ENCODE results near the gene MOV10. TPM values are rescaled to one million over a fixed set of nuclear protein-coding genes. Genes with fewer than 3 reads are reported as not detected.

Gene MOV10
- total RNA-seq, 2 donors from 2014 or later, result 113 to 124 TPM

DNA sequence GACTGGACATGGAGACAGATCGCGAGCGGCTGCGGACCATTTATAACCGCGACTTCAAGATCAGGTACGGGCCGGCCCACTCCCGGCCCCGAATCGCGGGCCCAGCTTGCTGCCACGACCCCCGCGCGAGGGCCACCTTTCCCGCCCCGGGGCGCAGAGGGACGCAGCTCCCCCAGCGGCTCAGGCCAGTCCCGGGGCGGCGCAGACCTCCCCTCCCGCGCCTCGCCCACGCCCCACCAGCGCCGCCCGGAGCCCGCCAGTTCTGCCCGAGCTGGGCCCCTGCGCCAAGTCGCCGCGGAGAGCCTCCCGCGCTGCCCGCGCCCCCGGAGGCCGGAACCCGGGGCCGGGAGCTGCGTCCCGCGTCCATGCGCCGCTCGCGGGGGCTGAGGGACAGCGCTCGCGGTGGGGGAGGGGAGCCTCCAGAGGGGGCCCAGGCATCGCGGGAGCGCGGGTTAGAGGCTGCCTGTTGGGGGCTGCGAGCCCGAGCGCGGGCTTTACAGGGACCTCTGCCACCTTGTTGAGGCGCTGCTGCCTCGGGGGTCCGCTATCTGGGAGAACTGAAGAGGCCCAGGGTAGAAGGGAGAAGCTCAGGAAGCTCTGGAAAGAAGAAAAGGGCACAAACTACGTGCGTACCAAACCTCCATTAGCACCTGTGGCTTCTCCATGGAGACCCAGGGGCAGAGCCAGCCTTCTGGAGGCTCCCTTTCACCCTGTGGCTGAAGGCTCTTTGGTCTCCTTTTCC, 698 bp downstream of the MOV10 start:
- Mint-ChIP-seq H3K27ac (peak overlapping the region; percentile 93), H3K36me3 (ENCODE audit: low read depth) (peaks cover 30% of the 10 kb centered on the region), H3K9me3 (peaks cover 3% of the 10 kb centered on the region), H3K4me3 (peak overlapping the region; percentile 93), H3K4me1 (peaks cover 28% of the 10 kb centered on the region), H3K27me3 (ENCODE audit: insufficient read depth) (peaks cover 14% of the 10 kb centered on the region)
- 0% methylated on average over 68 of the region's 68 CpGs; no CpG with 5 or more reads in 1 of the 2 experiments for WGBS, 2 experiments (ENCODE audit: insufficient coverage in 1 of 2, insufficient read length in 1 of 2)
- H3K9ac ChIP-seq (ENCODE audit: extremely low read depth, low read length, poor library complexity, severe bottlenecking), result peak overlapping the region; percentile 82
- H3K27ac ChIP-seq (ENCODE audit: low read depth, low read length), result no peak overlapping the region
- TF ChIP-seq, protein P1, sequence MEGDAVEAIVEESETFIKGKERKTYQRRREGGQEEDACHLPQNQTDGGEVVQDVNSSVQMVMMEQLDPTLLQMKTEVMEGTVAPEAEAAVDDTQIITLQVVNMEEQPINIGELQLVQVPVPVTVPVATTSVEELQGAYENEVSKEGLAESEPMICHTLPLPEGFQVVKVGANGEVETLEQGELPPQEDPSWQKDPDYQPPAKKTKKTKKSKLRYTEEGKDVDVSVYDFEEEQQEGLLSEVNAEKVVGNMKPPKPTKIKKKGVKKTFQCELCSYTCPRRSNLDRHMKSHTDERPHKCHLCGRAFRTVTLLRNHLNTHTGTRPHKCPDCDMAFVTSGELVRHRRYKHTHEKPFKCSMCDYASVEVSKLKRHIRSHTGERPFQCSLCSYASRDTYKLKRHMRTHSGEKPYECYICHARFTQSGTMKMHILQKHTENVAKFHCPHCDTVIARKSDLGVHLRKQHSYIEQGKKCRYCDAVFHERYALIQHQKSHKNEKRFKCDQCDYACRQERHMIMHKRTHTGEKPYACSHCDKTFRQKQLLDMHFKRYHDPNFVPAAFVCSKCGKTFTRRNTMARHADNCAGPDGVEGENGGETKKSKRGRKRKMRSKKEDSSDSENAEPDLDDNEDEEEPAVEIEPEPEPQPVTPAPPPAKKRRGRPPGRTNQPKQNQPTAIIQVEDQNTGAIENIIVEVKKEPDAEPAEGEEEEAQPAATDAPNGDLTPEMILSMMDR (conservative IDR thresholded peaks at IDR 0.05), result peak; percentile 27
- peak overlapping the region; percentile 77 for H3K4me3 ChIP-seq (ENCODE audit: low read length)
- H3K27me3 ChIP-seq (ENCODE audit: control insufficient read depth, insufficient read depth, low read length, poor library complexity, severe bottlenecking), result no peaks in the 10 kb centered on the region
- H3K36me3 ChIP-seq (ENCODE audit: control insufficient read depth, insufficient read depth, low read length), result peaks cover 25% of the 10 kb centered on the region
- H3K9me3 ChIP-seq (ENCODE audit: control insufficient read depth, low read length), result no peaks in the 10 kb centered on the region
- no peaks in the 10 kb centered on the region for H3K4me1 ChIP-seq (ENCODE audit: control insufficient read depth, insufficient read depth, low read length)
- DNase-seq, result peak; percentile 87

DNA sequence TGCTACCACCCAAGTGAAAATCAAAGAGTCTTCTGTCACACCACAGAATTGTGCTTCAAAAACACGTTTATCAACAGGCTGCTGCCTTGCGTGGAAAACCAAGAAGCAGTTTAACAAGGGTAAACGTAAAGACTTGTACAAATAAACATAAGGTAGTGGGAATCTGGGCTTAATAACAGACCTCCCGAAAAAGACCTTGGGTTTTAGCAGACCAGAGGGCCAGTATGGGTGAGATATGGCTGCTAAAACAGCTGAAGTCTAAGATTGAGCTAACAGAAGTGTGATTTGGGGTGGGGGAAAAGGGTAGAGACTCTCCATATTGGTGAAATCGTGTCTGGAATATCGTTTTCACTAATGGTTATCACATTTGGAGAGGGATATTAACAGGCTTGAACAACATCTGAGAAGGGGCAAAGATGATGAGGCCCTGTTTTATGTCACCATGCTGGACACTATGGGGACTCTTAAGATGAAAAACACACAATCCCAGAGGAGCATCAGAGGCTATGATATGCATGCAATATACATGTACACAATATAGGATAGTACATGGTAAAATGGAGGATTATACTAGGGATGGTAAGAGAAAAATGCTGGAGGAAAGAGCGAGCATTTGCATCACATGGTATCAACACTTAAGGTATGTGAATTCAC, 1.4 kb downstream of the MOV10 start:
- H3K9me3 ChIP-seq (ENCODE audit: control insufficient read depth, low read length), result peaks cover 2% of the 10 kb centered on the region
- 70 to 74% methylated on average over 6 to 7 of the region's 7 CpGs for WGBS, 2 experiments (ENCODE audit: insufficient coverage in 1 of 2, insufficient read length in 1 of 2)
- H3K36me3 ChIP-seq (ENCODE audit: control insufficient read depth, insufficient read depth, low read length), result peaks cover 18% of the 10 kb centered on the region
- H3K9me3 Mint-ChIP-seq, result peaks cover 4% of the 10 kb centered on the region
- peaks cover 14% of the 10 kb centered on the region for H3K27me3 Mint-ChIP-seq (ENCODE audit: insufficient read depth)
- DNase-seq, result no peak
- H3K36me3 Mint-ChIP-seq (ENCODE audit: low read depth), result peaks cover 26% of the 10 kb centered on the region
- TF ChIP-seq, protein P1 (conservative IDR thresholded peaks at IDR 0.05), result no peak
- H3K27ac ChIP-seq (ENCODE audit: low read depth, low read length), result no peak overlapping the region
- H3K27ac Mint-ChIP-seq, result peak overlapping the region; percentile 93
- H3K4me3 Mint-ChIP-seq, result peak overlapping the region; percentile 93
- H3K4me1 Mint-ChIP-seq, result peaks cover 28% of the 10 kb centered on the region
- peak overlapping the region; percentile 82 for H3K9ac ChIP-seq (ENCODE audit: extremely low read depth, low read length, poor library complexity, severe bottlenecking)
- no peaks in the 10 kb centered on the region for H3K27me3 ChIP-seq (ENCODE audit: control insufficient read depth, insufficient read depth, low read length, poor library complexity, severe bottlenecking)
- peak overlapping the region; percentile 77 for H3K4me3 ChIP-seq (ENCODE audit: low read length)
- no peaks in the 10 kb centered on the region for H3K4me1 ChIP-seq (ENCODE audit: control insufficient read depth, insufficient read depth, low read length)

- Histone ChIP-seq H3K36me3 (ENCODE audit: control insufficient read depth, insufficient read depth, low read length) (peaks cover 11% of the 10 kb centered on the region), H3K4me1 (ENCODE audit: control insufficient read depth, insufficient read depth, low read length) (no peaks in the 10 kb centered on the region), H3K4me3 (ENCODE audit: low read length) (peak overlapping the region; percentile 77), H3K27ac (ENCODE audit: low read depth, low read length) (no peak overlapping the region), H3K9me3 (ENCODE audit: control insufficient read depth, low read length) (peaks cover 4% of the 10 kb centered on the region), H3K9ac (ENCODE audit: extremely low read depth, low read length, poor library complexity, severe bottlenecking) (no peak overlapping the region), H3K27me3 (ENCODE audit: control insufficient read depth, insufficient read depth, low read length, poor library complexity, severe bottlenecking) (no peaks in the 10 kb centered on the region)
- H3K36me3 Mint-ChIP-seq (ENCODE audit: low read depth), result peaks cover 22% of the 10 kb centered on the region
- H3K9me3 Mint-ChIP-seq, result peaks cover 5% of the 10 kb centered on the region
- H3K27ac Mint-ChIP-seq, result no peak overlapping the region
- 98 to 100% methylated on average over 3 of the region's 3 CpGs for WGBS, 2 experiments (ENCODE audit: insufficient coverage in 1 of 2, insufficient read length in 1 of 2)
- H3K4me1 Mint-ChIP-seq, result peaks cover 26% of the 10 kb centered on the region
- TF ChIP-seq, protein P1 (conservative IDR thresholded peaks at IDR 0.05), result no peak
- H3K27me3 Mint-ChIP-seq (ENCODE audit: insufficient read depth), result peaks cover 14% of the 10 kb centered on the region
- peak overlapping the region; percentile 93 for H3K4me3 Mint-ChIP-seq
- no peak for DNase-seq
Observed at GRCh38 chr1:112676543-112676942, 2.1 kb downstream of the MOV10 start.

Data from endodermal cell (in vitro differentiated cells).